HG02943 (cell line): ENCODE data around the gene CRCP.
"Not testable (repeated sequence)": the region's sequence is repeated elsewhere in the genome, so short reads cannot be mapped to it uniquely, and the experiment has no call there.

Experiments used
- ATAC-seq: cut with Tn5 transposase; IDR thresholded peaks from one replicate; pipeline ENCODE4 v1.9.1; 2021; ENCODE audit warnings: mild to moderate bottlenecking, low read depth, moderate library complexity; ENCODE audit not compliant: unreplicated experiment

Gene CRCP

DNA sequence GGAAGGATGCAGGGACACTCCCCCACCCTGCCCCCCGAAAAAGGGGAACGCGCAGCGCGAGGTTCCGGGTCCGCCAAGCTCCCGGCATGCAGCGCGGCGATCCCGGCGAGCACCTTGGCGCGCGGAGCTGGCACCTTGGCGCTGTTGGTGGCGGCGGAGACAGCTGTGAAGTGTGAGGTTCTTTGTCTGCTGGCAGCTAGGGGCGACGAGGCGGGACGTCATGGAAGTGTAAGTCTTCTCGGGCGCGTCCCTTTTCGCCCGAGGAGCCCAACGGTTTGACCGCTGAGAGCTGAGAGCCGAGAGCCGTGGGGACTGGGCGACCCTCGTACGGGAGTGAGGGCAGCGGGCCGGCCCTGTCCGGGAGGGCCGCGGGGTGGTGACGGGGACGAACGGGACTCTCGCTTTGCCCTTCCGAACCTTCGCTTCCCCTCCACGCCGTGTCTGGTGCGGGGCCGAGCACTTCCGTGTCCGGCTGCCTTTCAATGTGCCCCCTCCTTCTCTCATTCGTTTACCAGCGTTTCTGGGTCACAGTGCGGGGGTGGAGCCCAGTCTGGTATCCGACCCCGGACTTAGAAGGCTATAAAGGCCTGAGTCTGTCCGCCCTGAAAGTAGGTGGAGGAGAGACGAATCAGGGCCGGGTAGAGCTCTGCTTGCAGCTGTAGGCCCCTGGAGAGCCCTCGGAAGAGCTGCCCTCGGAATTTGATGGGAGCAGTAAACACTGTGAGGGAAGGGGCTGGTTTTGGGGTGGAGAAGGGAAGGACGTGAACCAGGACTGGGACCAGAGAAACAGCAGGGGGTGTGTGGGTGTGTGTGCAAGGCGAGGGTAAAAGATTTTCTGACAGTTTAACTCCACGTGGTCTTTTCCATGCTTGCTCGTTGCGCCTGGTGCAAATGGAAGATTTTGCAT, at the start of gene CRCP:
Gene CRCP (plus strand): TSS at position 105 of the 907 bp plus-strand sequence. CDS start 116 bp downstream, at position 221.
- peak; percentile 90 for ATAC-seq

DNA sequence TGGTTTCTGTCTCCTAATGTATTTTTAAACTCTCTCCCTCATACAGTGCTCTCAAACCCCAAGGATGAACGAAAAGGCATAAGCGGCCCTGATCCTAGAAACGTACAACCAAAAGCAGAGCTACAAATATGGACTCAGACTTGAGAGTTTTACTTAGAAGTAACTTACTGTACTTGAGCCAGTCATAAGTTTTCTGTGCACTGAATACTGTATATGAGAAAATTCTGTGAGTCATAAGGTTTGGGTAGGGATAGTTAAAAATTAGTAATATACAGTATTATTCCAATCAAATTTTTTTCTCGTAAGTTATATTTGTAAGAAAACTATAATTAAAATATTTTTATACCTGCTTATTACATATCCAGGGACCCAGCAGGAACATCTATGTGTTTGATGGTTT, 44.9 kb upstream of the CRCP start:
- no peak for ATAC-seq

DNA sequence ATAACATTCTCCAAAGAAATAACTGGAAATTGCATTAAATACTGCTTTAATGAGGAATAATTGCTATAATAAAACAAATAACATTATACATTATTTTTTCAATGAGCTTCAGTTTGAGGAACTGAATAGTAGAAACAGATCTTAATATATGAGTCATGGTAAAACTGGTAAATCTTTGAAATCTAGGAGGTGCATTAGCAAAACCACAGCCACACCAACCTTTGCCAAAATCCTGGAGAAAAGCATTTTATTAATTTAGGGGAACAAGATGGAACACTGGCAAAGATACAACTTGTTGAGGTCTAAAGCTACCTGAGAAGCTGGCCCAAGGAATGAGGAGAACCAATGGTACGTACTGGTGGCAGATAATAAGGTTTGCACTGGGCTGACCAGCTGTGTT, 44.4 kb upstream of the CRCP start:
- no peak for ATAC-seq

DNA sequence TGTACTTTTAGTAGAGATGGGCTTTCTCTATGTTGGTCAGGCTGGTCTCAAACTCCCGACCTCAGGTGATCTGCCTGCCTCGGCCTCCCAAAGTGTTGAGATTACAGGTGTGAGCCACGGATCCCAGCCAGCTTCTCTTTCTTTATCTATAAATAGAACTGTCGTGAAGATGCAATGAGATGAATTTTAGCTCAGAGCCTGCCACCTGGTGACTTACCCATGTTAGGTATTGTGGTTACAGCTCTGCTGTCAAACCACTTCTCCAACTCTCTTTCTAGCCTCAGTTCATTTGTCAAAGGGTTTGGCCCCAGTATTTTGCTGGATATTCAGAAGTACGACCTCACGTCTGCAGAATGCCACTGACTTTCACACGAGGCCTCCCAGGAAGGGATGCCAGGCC, 42.4 kb upstream of the CRCP start:
- not testable (repeated sequence) for ATAC-seq

DNA sequence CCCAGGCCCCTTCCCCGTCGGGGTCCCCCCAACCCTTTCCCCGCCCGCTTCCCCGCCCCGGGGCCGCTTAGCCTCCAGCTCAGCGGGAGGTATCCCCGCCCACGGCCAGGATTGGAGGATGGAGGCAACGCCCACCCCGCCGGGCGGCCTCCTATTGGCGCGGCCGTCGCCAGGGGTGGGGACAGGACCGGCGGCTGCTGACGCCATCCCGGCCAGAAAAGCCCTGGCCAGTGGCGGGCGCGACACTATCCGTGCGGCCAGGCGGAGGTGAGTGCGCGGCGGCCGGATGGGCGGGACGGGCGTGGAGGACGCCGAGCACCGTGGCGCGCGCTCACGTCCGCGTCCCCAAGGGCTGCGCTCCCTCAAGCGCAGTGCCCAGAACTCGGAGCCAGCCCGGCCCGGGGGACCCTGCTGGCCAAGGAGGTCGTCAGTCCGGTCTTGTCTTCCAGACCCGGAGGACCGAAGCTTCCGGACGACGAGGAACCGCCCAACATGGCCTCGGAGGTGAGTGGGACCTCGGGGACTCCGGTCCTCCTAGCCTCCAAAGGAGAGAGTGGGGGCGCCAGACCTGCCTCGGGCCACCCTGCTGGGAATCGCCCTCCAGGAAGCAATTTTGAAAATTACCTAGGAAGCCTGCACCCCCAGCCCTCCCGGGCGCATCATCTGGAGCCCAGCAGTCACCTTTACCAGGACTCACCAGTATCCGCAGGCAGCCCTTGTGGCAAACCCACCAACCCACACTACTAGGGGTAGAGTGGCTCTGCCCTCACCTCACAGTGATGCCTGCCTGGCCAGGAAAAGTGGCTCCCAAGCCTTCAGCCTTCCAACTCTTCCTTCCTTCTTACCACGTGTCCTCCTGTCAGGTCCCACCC, 38.8 kb upstream of the CRCP start, which contains the start of gene ASL:
Gene ASL (plus strand): TSS at position 230 of the 872 bp plus-strand sequence. CDS start 263 bp downstream, at position 493.
- peak; percentile 94 for ATAC-seq

DNA sequence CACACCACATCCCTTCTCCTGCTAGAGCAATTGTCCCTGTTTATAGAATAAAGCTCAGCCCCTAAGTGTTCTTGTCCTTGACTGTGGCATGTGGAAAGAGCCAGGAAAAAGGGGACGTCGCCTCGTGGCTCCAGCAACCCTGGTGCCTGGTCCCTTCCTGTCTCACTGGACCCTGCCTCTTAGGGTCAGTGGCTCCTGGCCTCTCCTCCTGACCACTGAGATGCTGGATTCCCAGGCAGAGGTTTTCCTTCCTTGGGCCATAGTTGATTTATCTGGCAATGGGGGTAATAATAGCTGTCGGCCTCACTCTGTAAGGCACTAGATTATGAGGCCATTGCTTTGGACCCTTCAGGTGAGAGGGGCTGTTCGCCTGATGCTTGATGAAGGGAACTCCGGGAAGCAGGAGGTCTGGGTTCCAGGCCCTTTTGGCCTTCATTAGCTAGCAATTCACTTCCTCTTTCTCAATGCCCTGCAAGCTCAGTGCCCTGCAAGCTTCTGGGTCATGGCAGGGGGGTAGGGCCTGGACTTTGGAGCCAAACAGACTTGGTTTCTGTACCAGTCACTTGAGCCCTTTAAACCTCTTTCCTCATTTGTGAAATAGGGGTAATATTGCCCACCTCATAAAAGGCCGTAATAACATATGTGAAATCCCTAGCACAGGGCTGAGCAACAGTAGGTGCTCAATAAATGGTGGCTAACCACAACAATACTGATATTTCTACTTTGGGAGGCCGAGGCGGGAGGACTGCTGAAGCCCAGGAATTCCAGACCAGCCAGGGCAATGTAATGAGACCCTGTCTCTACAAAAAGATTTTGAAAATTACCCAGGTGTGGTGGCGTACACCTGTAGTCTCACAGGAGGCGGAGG, 38.0 kb upstream of the CRCP start:
- no peak for ATAC-seq

DNA sequence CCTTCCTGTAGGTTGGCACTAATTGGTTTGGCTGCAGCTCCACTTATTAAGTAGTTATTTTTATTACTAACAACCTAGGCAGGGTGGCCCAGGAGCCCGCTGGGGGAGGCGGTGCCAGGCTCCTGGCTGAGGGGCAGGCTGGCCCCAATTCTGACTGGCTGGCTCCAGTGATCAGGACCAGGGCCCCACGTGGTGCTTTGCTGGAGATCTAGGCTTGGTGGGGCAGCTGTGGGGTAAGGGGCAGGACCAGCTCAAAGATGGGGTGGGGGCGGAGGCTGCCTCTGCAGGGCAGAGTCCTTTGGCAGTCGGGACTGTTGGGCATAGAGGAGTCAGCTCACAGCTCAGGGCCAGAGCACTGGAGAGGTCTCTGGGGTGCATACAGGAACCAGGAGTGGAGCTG, 36.6 kb upstream of the CRCP start:
- no peak for ATAC-seq

DNA sequence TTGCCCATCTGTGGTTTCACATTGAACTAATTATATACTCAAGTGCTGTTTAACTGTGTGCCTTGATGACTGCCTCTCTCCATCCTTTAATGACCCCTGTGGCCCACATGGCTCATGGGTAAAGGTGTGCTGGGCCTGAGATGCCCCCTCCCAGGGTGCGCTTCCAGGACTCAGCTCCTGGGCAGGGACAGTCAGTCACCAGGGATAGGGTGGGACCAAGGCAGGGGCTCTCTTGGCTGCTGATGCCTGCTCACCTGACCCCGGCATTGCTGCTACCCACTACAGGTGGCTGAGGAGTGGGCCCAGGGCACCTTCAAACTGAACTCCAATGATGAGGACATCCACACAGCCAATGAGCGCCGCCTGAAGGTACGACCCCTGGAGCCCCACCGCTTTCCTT, 32.6 kb upstream of the CRCP start:
- no peak for ATAC-seq

DNA sequence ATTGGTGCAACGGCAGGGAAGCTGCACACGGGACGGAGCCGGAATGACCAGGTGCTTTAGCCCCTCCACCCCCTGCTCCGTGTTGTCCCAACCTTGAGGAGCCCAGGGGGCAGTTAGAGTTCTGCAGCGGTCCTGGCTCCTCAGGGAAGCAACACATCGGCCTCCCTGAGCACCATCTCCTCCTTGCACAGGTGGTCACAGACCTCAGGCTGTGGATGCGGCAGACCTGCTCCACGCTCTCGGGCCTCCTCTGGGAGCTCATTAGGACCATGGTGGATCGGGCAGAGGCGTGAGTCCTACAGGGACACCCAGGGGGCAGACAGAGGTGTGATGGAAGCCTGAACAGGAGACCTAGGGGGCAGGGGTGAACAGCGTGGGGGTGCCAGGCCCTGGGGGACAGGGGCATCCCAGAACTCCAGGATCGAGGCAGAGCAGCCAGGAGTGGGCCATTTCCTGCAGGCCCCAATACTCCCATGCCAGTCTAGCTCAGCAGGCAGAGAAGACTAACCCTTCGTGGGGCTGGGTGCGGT, 31.7 kb upstream of the CRCP start:
- ATAC-seq = no peak

DNA sequence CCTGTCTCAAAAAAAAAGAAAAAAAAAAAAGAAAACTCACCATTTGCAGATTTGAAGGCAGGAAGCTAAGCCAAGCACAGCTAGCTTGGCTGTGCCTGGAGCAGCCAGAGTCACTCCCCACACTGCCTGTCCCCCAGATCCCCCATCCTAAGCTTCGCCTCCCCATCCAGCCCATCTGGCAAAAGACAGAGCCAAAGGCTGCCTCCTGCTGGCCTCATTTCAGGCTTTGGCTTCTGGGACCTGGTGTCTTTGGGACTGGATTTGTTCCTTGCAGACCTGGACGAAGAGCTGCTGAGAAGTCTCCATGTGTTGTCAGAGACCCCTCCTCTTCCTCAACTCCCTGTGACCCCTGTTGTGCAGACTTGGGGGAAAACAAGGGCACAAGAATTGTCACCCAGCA, 31.0 kb upstream of the CRCP start:
- no peak for ATAC-seq

DNA sequence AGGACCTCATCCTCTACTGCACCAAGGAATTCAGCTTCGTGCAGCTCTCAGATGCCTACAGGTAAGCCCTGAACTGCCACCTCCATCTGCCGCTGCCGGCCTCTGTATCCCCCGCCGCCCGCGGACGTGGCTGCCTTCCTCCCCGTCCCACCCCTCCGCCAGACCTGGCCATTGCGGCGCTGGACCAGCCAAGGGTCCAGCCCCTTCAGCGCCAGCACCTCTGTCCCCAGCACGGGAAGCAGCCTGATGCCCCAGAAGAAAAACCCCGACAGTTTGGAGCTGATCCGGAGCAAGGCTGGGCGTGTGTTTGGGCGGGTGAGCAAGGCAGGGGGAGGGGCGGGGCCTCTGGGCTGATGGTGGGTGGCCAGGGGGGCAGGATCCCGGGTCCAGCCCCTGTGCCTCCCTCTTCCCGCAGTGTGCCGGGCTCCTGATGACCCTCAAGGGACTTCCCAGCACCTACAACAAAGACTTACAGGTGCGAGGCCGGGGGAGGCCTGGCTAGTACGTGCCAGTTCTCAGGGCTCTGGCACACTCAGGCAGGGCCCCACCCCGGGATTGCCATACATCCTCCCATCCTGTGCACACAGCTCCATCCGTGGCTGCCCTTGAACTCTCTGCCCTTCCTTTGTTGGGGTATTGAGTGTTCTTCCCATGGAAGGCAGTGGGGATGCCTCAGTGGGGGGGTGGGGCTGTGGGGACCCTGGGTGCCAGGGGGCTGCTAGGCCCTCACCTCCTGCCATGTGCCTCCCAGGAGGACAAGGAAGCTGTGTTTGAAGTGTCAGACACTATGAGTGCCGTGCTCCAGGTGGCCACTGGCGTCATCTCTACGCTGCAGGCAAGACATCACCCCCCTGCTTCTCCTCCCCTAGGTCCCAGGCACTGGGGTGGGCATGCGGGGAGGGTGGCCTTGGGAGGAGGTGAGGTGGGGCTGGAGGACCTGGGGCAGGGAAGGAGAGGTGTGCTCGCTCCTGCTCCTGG, 25.5 kb upstream of the CRCP start:
- ATAC-seq = no peak

DNA sequence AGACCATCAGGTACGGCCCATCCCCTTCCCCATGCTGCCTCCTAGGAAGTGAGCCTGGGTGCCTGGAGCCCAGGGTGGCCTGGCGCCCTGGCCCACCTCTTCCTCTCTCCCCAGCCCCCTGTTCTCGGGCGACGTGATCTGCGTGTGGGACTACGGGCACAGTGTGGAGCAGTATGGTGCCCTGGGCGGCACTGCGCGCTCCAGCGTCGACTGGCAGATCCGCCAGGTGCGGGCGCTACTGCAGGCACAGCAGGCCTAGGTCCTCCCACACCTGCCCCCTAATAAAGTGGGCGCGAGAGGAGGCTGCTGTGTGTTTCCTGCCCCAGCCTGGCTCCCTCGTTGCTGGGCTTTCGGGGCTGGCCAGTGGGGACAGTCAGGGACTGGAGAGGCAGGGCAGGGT, 22.0 kb upstream of the CRCP start:
- ATAC-seq = no peak

DNA sequence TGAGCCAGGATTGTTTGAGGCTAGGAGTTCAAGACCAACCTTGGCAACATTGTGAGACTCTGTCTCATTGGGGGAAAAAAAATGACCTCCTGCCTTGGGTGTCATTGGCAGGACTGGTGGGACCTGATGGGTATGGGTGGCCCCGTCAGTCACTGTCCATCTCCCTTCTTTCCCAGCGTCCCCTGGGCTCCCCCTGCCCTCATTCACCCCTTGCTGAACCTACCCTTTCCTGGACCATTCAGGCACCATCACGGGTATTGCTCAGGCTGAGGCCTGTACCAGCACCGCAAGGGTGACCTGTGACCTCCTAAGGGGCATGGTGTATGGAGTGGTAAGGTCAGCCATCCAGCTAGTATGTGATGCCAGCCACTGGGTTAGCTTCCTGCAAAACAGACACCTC, 19.6 kb upstream of the CRCP start:
- no peak for ATAC-seq

DNA sequence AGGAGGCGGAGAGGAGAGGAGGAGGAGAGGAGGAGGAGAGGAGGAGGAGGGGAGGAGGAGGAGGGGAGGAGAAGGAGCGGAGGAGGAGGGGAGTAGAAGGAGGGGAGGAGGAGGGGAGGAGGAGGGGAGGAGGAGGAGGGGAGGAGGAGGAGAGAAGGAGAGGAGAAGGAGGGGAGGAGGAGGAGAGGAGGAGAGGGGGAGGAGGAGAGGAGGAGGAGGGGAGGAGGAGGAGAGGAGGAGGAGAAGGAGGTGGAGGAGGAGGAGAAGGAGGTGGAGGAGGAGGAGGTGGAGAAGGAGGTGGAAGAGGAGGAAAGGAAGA, 15.5 kb upstream of the CRCP start:
- ATAC-seq = no peak

DNA sequence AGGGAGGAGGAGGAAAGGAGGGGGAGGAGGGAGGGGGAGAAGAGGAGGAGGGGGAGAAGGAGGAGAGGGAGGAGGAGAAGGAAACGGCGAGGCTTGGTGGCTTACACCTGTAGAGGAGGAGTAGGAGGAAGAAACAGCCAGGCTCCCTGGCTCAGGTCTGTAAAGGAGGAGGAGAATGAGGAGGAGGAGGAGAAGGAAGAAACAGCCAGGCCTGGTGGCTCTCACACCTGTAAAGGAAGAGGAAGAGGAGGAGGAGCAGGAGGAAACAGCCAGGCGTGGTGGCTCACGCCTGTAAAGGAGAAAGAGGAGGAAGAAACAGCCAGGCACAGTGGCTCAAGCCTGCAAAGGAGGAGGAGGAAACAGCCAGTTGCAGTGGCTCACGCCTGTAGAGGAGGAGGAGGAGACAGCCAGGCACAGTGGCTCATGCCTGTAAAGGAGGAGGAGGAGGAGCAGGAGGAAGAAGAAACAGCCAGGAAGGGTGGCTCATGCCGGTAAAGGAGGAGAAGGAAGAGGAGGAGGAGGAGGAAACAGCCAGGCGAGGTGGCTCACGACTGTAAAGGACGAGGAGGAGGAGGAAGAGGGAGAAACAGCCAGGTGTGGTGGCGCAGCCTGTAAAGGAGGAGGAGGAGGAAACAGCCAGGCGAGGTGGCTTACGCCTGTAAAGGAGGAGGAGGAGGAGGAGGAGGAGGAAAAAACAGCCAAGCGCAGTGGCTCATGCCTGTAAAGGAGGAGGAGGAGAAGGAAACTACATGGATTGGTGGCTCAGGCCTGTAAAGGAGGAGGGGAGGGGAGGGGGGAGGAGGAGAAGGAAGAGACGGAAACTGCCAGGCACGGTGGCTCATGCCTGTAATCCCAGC, 14.9 kb upstream of the CRCP start:
- peak; percentile 69 for ATAC-seq

DNA sequence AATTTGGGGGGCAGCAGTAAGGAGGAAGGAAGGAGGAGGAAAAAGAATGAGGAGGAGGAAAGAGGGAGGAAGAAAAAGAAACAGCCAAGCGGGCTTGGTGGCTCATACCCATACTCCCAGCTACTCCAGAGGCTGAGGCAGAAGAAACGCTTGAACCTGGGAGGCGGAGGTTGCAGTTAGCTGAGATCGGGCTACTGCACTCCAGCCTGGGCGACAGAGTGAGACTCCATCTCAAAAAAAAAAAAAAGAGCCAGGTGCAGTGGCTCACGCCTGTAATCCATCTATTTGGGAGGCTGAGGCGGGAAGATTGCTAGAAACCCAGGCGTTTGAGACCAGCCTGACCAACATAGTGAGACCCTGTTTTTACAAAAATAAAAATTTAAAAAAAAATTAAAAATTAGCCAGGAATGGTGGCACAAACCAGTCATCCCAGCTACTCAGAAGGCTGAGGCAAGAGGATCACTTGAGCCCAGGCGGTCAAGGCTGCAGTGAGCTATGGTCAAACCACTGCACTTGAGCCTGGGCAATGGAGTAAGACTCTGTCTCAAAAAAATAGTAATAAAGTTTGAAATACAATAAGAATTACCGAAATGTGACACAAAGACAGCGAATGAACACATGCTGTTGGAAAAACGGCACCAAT, 14.1 kb upstream of the CRCP start:
- no peak for ATAC-seq

DNA sequence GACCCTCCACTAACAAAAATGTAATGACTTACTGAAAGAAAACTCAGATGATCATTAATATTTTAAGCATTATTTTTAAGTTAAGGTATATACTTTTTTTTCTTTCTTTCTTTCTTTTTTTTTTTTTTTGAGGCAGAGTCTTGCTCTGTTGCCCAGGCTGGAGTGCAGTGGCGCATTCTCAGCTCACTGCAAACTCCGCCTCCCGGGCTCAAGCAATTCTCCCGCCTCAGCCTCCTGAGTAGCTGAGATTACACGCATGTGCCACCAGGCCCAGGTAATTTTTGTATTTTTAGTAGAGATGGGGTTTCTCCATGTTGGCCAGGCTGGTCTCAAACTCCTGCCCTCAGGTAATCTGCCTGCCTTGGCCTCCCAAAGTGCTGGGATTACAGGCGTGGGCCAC, 12.5 kb upstream of the CRCP start:
- not testable (repeated sequence) for ATAC-seq

DNA sequence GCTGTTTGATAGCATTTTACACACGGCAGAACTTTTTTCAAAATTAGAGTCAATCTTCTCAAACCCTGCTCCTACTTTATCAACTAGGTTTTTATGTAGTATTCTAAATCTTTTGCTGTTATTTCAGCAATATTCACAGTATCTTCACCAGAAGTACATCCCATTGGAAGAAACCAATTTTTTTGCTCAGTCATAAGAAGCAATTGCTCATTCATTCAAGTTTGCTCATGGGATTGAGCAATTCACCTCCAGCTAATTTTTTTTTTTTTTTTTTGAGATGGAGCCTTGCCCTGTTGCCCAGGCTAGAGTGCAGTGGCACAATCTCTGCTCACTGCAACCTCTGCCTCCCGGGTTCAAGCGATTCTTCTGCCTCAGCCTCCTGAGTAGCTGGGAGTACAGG, 10.7 kb upstream of the CRCP start:
- ATAC-seq = not testable (repeated sequence)
